Measurements from ENCODE around the gene PCBP1.

The PCBP1 gene

GRCh38 chr2:70101174-70101573, 13.9 kb downstream of the PCBP1 start:
- no peak for TF ChIP-seq RAD21 (IDR thresholded peaks at IDR 0.05; ENCODE audit: low read depth)
- TF ChIP-seq EP300 (IDR thresholded peaks at IDR 0.05; ENCODE audit: borderline replicate concordance) = no peak

GRCh38 chr2:70103531-70104061, 16.3 kb downstream of the PCBP1 start:
- TF ChIP-seq EP300 (IDR thresholded peaks at IDR 0.05; ENCODE audit: borderline replicate concordance) = no peak
- TF ChIP-seq TEAD4 (IDR thresholded peaks at IDR 0.05) = no peak
- TF ChIP-seq MAX (IDR thresholded peaks at IDR 0.05) = no peak
- TF ChIP-seq ZBTB7A (IDR thresholded peaks at IDR 0.05; ENCODE audit: low read depth) = no peak
- no peak for TF ChIP-seq TAF1 (IDR thresholded peaks at IDR 0.05; ENCODE audit: low read depth)
- TF ChIP-seq FOXM1 (IDR thresholded peaks at IDR 0.05; ENCODE audit: borderline replicate concordance, low read depth) = no peak
- no peak for TF ChIP-seq CEBPB (IDR thresholded peaks at IDR 0.05)
- TF ChIP-seq, protein P1, sequence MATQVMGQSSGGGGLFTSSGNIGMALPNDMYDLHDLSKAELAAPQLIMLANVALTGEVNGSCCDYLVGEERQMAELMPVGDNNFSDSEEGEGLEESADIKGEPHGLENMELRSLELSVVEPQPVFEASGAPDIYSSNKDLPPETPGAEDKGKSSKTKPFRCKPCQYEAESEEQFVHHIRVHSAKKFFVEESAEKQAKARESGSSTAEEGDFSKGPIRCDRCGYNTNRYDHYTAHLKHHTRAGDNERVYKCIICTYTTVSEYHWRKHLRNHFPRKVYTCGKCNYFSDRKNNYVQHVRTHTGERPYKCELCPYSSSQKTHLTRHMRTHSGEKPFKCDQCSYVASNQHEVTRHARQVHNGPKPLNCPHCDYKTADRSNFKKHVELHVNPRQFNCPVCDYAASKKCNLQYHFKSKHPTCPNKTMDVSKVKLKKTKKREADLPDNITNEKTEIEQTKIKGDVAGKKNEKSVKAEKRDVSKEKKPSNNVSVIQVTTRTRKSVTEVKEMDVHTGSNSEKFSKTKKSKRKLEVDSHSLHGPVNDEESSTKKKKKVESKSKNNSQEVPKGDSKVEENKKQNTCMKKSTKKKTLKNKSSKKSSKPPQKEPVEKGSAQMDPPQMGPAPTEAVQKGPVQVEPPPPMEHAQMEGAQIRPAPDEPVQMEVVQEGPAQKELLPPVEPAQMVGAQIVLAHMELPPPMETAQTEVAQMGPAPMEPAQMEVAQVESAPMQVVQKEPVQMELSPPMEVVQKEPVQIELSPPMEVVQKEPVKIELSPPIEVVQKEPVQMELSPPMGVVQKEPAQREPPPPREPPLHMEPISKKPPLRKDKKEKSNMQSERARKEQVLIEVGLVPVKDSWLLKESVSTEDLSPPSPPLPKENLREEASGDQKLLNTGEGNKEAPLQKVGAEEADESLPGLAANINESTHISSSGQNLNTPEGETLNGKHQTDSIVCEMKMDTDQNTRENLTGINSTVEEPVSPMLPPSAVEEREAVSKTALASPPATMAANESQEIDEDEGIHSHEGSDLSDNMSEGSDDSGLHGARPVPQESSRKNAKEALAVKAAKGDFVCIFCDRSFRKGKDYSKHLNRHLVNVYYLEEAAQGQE (IDR thresholded peaks at IDR 0.05; ENCODE audit: low read depth) = no peak
- TF ChIP-seq EGR1 (IDR thresholded peaks at IDR 0.05) = no peak
- TF ChIP-seq, protein P2, sequence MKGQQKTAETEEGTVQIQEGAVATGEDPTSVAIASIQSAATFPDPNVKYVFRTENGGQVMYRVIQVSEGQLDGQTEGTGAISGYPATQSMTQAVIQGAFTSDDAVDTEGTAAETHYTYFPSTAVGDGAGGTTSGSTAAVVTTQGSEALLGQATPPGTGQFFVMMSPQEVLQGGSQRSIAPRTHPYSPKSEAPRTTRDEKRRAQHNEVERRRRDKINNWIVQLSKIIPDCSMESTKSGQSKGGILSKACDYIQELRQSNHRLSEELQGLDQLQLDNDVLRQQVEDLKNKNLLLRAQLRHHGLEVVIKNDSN (IDR thresholded peaks at IDR 0.05) = no peak
- TF ChIP-seq RAD21 (IDR thresholded peaks at IDR 0.05; ENCODE audit: low read depth) = no peak
- no peak for TF ChIP-seq NFIC (IDR thresholded peaks at IDR 0.05)
- TF ChIP-seq TCF12 (IDR thresholded peaks at IDR 0.05; ENCODE audit: low read depth) = no peak
- no peak for TF ChIP-seq CREB1 (IDR thresholded peaks at IDR 0.05; ENCODE audit: low read depth)

GRCh38 chr2:70104231-70105111, 17.2 kb downstream of the PCBP1 start:
- TF ChIP-seq CREB1 (IDR thresholded peaks at IDR 0.05; ENCODE audit: low read depth) (no peak), EP300 (IDR thresholded peaks at IDR 0.05; ENCODE audit: borderline replicate concordance) (no peak), TAF1 (IDR thresholded peaks at IDR 0.05; ENCODE audit: low read depth) (no peak), TCF12 (IDR thresholded peaks at IDR 0.05; ENCODE audit: low read depth) (no peak), CEBPB (IDR thresholded peaks at IDR 0.05) (no peak), FOXM1 (IDR thresholded peaks at IDR 0.05; ENCODE audit: borderline replicate concordance, low read depth) (no peak), TEAD4 (IDR thresholded peaks at IDR 0.05) (no peak), ZBTB7A (IDR thresholded peaks at IDR 0.05; ENCODE audit: low read depth) (no peak), RAD21 (IDR thresholded peaks at IDR 0.05; ENCODE audit: low read depth) (no peak), YY1 (IDR thresholded peaks at IDR 0.05; ENCODE audit: low read depth) (no peak), MAX (IDR thresholded peaks at IDR 0.05) (no peak)
- TF ChIP-seq, protein P1 (IDR thresholded peaks at IDR 0.05; ENCODE audit: low read depth) = no peak
- TF ChIP-seq, protein P2 (IDR thresholded peaks at IDR 0.05) = no peak

DNA sequence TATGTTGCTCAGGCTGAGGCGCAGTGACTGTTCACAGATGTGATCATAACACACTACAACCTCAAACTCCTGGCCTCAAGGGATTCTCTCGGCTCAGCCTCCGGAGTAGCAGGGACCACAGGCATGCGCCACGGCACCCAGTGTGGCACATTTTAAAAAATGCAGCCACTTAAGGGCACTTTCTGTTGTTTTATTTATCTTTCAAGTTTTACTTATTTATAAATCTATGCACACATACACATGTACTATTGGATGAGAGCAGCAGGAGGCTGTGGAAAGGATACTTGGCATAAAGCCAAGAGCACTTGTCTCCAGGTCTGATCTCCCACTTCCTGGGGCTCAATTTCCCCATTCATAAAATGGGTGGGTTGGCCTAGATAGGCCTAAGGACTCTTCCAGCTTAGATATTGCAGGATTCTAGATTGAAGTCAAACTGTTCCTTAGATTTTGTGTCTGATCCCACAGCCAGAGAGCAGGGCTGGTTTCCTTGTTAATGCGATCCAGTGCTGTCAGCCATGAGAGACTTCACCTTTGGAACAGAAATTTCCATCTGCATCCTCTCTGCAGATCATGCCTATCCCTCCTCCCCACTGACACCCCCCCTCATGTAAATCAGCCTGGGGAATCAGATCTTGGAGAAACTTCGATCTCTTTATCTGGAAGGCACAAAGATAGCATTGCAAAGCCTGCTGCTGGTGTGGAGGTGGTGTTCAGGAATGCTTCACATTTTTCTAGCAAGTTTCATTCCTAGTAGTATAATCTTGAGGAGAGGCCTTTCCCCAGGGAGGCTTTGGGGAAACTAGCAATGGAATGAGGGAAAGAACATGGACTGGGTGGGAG, 24.7 kb downstream of the PCBP1 start:
- TF ChIP-seq CREB1 (IDR thresholded peaks at IDR 0.05; ENCODE audit: low read depth) = no peak
- peak; percentile 86 for TF ChIP-seq NFIC (IDR thresholded peaks at IDR 0.05)
- no peak for TF ChIP-seq TEAD4 (IDR thresholded peaks at IDR 0.05)
- no peak for TF ChIP-seq FOXM1 (IDR thresholded peaks at IDR 0.05; ENCODE audit: borderline replicate concordance, low read depth)
- TF ChIP-seq TAF1 (IDR thresholded peaks at IDR 0.05; ENCODE audit: low read depth) = no peak
- TF ChIP-seq, protein P2 (IDR thresholded peaks at IDR 0.05) = no peak
